A549 (cell line): ENCODE results near the gene TFDP2. TPM values are rescaled to one million over a fixed set of nuclear protein-coding genes. Genes with fewer than 3 reads are reported as not detected.

Experiments used
- ATAC-seq, 2 experiments: fragments of 200-7000 bp in 1 of 2; fragments of >200 bp in 1 of 2; cut with Nextera tagmentation in 1 of 2; cut with Tn5 transposase in 1 of 2; 3 replicates each; pipeline versions ENCODE4 v1.8.0 to v1.9.1; 2018 to 2020; ENCODE audit warnings: mild to moderate bottlenecking in 1 of 2, moderate library complexity in 1 of 2
- CTCF ChIA-PET: fragments of 300-600 bp; sonication (Branson Sonifier 250); formaldehyde crosslinking; extraction: SDS; loops from one replicate; lab custom pipeline; 2021; ENCODE audit warnings: antibody characterized with exemption, inconsistent platforms; lab: Yijun Ruan, JAX
- POLR2A ChIA-PET: fragments of 350-600 bp; formaldehyde crosslinking; extraction: SDS; loops from one replicate; lab custom pipeline; 2021; ENCODE audit warnings: antibody characterized with exemption, inconsistent platforms; lab: Yijun Ruan, JAX
- DNase-seq, 2 experiments: peaks; one replicate each; pipeline versions ENCODE4 v3.0.0 to v3.0.0-alpha.2; 2011 to 2016; ENCODE audit warnings: low read depth in 1 of 2, low spot score in 1 of 2
- FAIRE-seq: peaks from 2 replicates; lab custom pipeline; 2011; peaks lifted over from hg19 to GRCh38; lab: Jason Lieb, UNC
- H3K27ac ChIP-seq, 2 experiments: fragments of >200 bp; sonication (Bioruptor Twin); formaldehyde crosslinking; 3 replicates each; pipeline ENCODE4 v1.5.1; 2016 to 2017
- H3K4me1 ChIP-seq: fragments of >200 bp; sonication (Bioruptor Twin); formaldehyde crosslinking; 3 replicates; pipeline ENCODE4 v1.6.1; 2016
- H3K4me2 ChIP-seq: fragments of >200 bp; sonication (Bioruptor Twin); formaldehyde crosslinking; 3 replicates; pipeline ENCODE4 v1.6.1; 2016
- H3K4me3 ChIP-seq: fragments of >200 bp; sonication (Bioruptor Twin); formaldehyde crosslinking; 3 replicates; pipeline ENCODE4 v1.5.1; 2016
- H3K9me3 ChIP-seq: fragments of >200 bp; sonication (Bioruptor Twin); formaldehyde crosslinking; 3 replicates; pipeline ENCODE4 v1.6.1; 2016
- CBX2 ChIP-seq: fragments of 200-600 bp; sonication (generic); IDR thresholded peaks from 2 replicates; pipeline ENCODE4 v1.6.1; 2016; ENCODE audit warnings: low read depth, mild to moderate bottlenecking, borderline replicate concordance
- CEBPB ChIP-seq, 2 experiments: fragments of >200 bp in 1 of 2; sonication (Bioruptor Twin) in 1 of 2; formaldehyde crosslinking in 1 of 2; IDR thresholded peaks; 2 replicates each; pipeline ENCODE4 v1.6.1; 2012 to 2016
- CHD4 ChIP-seq: fragments of 200-600 bp; sonication (generic); IDR thresholded peaks from 2 replicates; pipeline ENCODE4 v1.6.1; 2016; ENCODE audit warnings: antibody characterized with exemption, mild to moderate bottlenecking, borderline replicate concordance
- EHMT2 ChIP-seq: fragments of 200-600 bp; sonication (generic); IDR thresholded peaks from 2 replicates; pipeline ENCODE4 v1.6.1; 2016; ENCODE audit warnings: antibody characterized with exemption, low read depth, mild to moderate bottlenecking, moderate library complexity
- EP300 ChIP-seq, 2 experiments: fragments of >200 bp; sonication (Bioruptor Twin); formaldehyde crosslinking; IDR thresholded peaks; 2 replicates in 1 of 2; 3 replicates in 1 of 2; pipeline ENCODE4 v1.6.1; 2016 to 2017
- FOSB ChIP-seq: fragments of 250-450 bp; sonication (Bioruptor Pico); IDR thresholded peaks from 2 replicates; pipeline ENCODE4 v1.5.0; 2020; ENCODE audit warnings: mild to moderate bottlenecking, moderate library complexity
- FOXS1 ChIP-seq: fragments of 250-450 bp; sonication (Bioruptor Pico); IDR thresholded peaks from 2 replicates; pipeline ENCODE4 v1.5.0; 2020; ENCODE audit warnings: mild to moderate bottlenecking, moderate library complexity
- HEYL ChIP-seq: fragments of 250-450 bp; sonication (Bioruptor Pico); IDR thresholded peaks from 2 replicates; pipeline ENCODE4 v1.8.0; 2021; ENCODE audit warnings: mild to moderate bottlenecking, moderate library complexity
- KDM1A ChIP-seq: fragments of 200-600 bp; sonication (generic); IDR thresholded peaks from 2 replicates; pipeline ENCODE4 v1.6.1; 2016; ENCODE audit warnings: low read depth, mild to moderate bottlenecking
- MAFK ChIP-seq: fragments of 450-650 bp; IDR thresholded peaks from 2 replicates; pipeline ENCODE4 v1.6.1; 2014; ENCODE audit not compliant: partially characterized antibody
- NFE2L2 ChIP-seq: fragments of 150-350 bp; conservative IDR thresholded peaks from 2 replicates; pipeline ENCODE4 v1.6.1; 2014; ENCODE audit warnings: low read length
- NPAS2 ChIP-seq: fragments of 250-450 bp; sonication (Bioruptor Pico); IDR thresholded peaks from 2 replicates; pipeline ENCODE4 v1.8.0; 2022; ENCODE audit warnings: mild to moderate bottlenecking, moderate library complexity, borderline replicate concordance
- NR3C1 ChIP-seq: fragments of >200 bp; sonication (Bioruptor Twin); formaldehyde crosslinking; IDR thresholded peaks from 3 replicates; pipeline ENCODE4 v1.6.1; 2017
- POLR2AphosphoS2 ChIP-seq: conservative IDR thresholded peaks from 2 replicates; pipeline ENCODE4 v1.6.1; 2012; ENCODE audit warnings: low read length, improper control_type of control experiment, inconsistent platforms
- RAD21 ChIP-seq, 2 experiments: fragments of >200 bp in 1 of 2; sonication (Bioruptor Twin) in 1 of 2; formaldehyde crosslinking in 1 of 2; IDR thresholded peaks in 1 of 2; conservative IDR thresholded peaks in 1 of 2; 2 replicates in 1 of 2; 3 replicates in 1 of 2; pipeline ENCODE4 v1.6.1; 2012 to 2018; ENCODE audit warnings: inconsistent platforms in 1 of 2
- RFX5 ChIP-seq: fragments of 450-650 bp; IDR thresholded peaks from 2 replicates; pipeline ENCODE4 v1.7.1; 2014; ENCODE audit warnings: antibody characterized with exemption, mild to moderate bottlenecking, moderate library complexity
- ZNF302 ChIP-seq: fragments of 250-450 bp; sonication (Bioruptor Pico); IDR thresholded peaks from 2 replicates; pipeline ENCODE4 v1.9.0; 2021; ENCODE audit warnings: inconsistent platforms, mild to moderate bottlenecking, moderate library complexity
- ZSCAN20 ChIP-seq: fragments of 250-450 bp; sonication (Bioruptor Pico); IDR thresholded peaks from 2 replicates; pipeline ENCODE4 v1.8.0; 2022; ENCODE audit warnings: mild to moderate bottlenecking, moderate library complexity
- WGBS: methylation state at CpG from one replicate; pipeline ENCODE4 v1.1.6; 2017; ENCODE audit errors: missing lambda C conversion rate; 5-methylcytosine and 5-hydroxymethylcytosine counted together
- polyA plus RNA-seq, 4 experiments: library from polyadenylated mRNA; depleted of rRNA in 3 of 4; stranded (reverse); fragments of >200 nt; fragmentation: RNase III in 1 of 4; extraction: RNeasy Plus Mini Kit Qiagen cat#74134 plus additional on column Dnase treatment in 1 of 4; gene quantifications; 2 replicates in 3 of 4; 3 replicates in 1 of 4; pipeline ENCODE4 v1.2.3, GENCODE V29; 2011 to 2017
- TF ChIP-seq, protein P1 (sequence below): fragments of >200 bp; sonication (Bioruptor Twin); formaldehyde crosslinking; IDR thresholded peaks from 3 replicates; pipeline ENCODE4 v1.5.1; 2016
- TF ChIP-seq, protein P2 (sequence below): fragments of 200-600 bp; sonication (generic); IDR thresholded peaks from 2 replicates; pipeline ENCODE4 v1.6.1; 2016; ENCODE audit warnings: antibody characterized with exemption, mild to moderate bottlenecking, moderate library complexity
- TF ChIP-seq, protein P3 (sequence below): fragments of 250-450 bp; sonication (Bioruptor Pico); IDR thresholded peaks from 2 replicates; pipeline ENCODE4 v1.5.0; 2020; ENCODE audit warnings: low read depth, mild to moderate bottlenecking, moderate library complexity
- TF ChIP-seq, protein P4 (sequence below): IDR thresholded peaks from 2 replicates; pipeline ENCODE4 v1.6.1; 2012
- TF ChIP-seq, protein P5 (sequence below): fragments of >200 bp; sonication (Bioruptor Twin); formaldehyde crosslinking; IDR thresholded peaks from 2 replicates; pipeline ENCODE4 v1.6.1; 2016

Gene TFDP2
- polyA plus RNA-seq, 2 of the 4 experiments (the other 2 are of a cell fraction), result 9.6 to 61.5 TPM

DNA sequence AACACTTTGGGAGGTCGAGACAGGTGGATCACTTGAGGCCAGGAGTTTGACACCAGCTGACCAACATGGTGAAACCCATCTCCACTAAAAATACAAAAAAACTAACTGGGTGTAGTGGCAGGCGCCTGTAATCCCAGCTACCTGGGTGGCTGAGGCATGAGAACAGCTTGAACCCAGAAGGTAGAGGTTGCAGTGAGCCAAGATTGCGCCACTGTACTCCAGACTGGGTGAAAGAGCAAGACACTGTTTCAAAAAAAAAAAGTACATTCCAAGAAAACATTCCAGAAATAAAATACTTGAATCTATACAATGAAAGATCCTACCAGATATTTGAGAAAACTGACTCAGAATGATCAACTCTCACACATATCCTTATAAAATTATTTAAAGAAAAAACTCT, 30.4 kb downstream of the TFDP2 start:
- Histone ChIP-seq H3K4me1 (peaks cover 11% of the 10 kb centered on the region; the same call in 2 of the 3 replicates), H3K4me3 (no peak overlapping the region), H3K4me2 (no peak overlapping the region), H3K9me3 (no peaks in the 10 kb centered on the region), H3K27ac (peak overlapping the region in 1 of 2 experiments; percentile 16; a peak in 1 of 6 replicates)
- no peak for FAIRE-seq
- 97% methylated on average over 3 of the region's 3 CpGs for WGBS
- no peak for ATAC-seq
- no peak for TF ChIP-seq ZSCAN20
- TF ChIP-seq ZNF302 (CRISPR knock-in tag), result no peak
- TF ChIP-seq, protein P1, sequence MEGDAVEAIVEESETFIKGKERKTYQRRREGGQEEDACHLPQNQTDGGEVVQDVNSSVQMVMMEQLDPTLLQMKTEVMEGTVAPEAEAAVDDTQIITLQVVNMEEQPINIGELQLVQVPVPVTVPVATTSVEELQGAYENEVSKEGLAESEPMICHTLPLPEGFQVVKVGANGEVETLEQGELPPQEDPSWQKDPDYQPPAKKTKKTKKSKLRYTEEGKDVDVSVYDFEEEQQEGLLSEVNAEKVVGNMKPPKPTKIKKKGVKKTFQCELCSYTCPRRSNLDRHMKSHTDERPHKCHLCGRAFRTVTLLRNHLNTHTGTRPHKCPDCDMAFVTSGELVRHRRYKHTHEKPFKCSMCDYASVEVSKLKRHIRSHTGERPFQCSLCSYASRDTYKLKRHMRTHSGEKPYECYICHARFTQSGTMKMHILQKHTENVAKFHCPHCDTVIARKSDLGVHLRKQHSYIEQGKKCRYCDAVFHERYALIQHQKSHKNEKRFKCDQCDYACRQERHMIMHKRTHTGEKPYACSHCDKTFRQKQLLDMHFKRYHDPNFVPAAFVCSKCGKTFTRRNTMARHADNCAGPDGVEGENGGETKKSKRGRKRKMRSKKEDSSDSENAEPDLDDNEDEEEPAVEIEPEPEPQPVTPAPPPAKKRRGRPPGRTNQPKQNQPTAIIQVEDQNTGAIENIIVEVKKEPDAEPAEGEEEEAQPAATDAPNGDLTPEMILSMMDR, result no peak
- TF ChIP-seq, protein P2, sequence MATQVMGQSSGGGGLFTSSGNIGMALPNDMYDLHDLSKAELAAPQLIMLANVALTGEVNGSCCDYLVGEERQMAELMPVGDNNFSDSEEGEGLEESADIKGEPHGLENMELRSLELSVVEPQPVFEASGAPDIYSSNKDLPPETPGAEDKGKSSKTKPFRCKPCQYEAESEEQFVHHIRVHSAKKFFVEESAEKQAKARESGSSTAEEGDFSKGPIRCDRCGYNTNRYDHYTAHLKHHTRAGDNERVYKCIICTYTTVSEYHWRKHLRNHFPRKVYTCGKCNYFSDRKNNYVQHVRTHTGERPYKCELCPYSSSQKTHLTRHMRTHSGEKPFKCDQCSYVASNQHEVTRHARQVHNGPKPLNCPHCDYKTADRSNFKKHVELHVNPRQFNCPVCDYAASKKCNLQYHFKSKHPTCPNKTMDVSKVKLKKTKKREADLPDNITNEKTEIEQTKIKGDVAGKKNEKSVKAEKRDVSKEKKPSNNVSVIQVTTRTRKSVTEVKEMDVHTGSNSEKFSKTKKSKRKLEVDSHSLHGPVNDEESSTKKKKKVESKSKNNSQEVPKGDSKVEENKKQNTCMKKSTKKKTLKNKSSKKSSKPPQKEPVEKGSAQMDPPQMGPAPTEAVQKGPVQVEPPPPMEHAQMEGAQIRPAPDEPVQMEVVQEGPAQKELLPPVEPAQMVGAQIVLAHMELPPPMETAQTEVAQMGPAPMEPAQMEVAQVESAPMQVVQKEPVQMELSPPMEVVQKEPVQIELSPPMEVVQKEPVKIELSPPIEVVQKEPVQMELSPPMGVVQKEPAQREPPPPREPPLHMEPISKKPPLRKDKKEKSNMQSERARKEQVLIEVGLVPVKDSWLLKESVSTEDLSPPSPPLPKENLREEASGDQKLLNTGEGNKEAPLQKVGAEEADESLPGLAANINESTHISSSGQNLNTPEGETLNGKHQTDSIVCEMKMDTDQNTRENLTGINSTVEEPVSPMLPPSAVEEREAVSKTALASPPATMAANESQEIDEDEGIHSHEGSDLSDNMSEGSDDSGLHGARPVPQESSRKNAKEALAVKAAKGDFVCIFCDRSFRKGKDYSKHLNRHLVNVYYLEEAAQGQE, result no peak
- TF ChIP-seq MAFK, result no peak
- TF ChIP-seq KDM1A, result no peak
- TF ChIP-seq RFX5, result no peak
- TF ChIP-seq EP300 (IDR thresholded peaks at IDR 0.05), result no peak
- TF ChIP-seq NR3C1, result no peak
- no peak for TF ChIP-seq HEYL (CRISPR knock-in tag)
- TF ChIP-seq CBX2, result no peak
- TF ChIP-seq CHD4, result no peak
- no peak for TF ChIP-seq EHMT2
- no peak for TF ChIP-seq NPAS2
- CTCF ChIA-PET, result interaction anchor here (1.3 kb wide), 1 partner anchor 659 kb away, joined by 3 read pairs; no protein-coding TSS in a partner anchor
- DNase-seq, result no peak
- POLR2A ChIA-PET, result no interaction called here

DNA sequence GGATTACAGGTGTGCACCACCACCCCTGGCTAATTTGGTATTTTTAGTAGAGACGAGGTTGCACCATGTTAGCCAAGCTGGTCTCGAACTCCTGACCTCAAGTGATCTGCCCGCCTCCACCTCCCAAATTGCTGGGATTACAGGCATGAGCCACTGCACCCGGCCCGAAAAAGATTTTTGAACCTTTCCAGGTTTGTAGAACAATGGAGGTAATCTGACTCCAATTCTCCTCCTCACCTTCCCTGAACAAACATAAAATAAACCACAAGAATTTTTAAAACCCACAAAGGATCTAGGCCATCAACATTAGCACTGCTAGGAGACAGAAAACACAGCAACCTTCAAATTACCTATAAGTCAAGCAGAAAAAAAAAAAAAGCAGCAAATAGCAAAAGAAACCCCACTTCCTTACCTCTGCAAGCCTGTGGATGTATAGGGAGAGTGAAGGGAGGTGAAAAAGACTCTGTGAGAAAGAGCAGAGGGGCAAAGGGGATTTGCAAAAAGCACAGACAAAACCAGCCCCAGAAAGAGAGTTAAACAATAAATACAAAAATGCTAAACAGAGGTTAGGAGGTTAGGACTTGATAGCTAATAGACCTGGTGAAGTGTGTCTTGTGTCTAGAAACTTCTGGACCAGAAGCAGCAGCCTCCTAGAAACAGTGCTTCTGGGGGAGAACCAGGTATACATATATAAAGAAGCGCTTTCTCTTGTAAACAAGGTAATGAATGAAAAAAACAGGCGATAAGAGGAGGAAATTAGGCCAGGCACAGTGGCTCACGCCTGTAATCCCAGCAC, 32.1 kb downstream of the TFDP2 start:
- no peak overlapping the region; a peak in 1 of 6 replicates for H3K27ac ChIP-seq
- CTCF ChIA-PET, result interaction anchor here (0.7 to 1.5 kb wide), 2 partner anchors 9 to 91 kb away, joined by 4 to 5 read pairs; no protein-coding TSS in a partner anchor
- no peak overlapping the region for H3K4me2 ChIP-seq
- 0 out of 3 replicates have a peak, but pooled peaks cover 3% of the 10 kb centered on the region for H3K9me3 ChIP-seq
- H3K4me3 ChIP-seq, result no peak overlapping the region
- 88% methylated on average over 8 of the region's 8 CpGs for WGBS
- no peak for ATAC-seq
- H3K4me1 ChIP-seq, result peaks cover 11% of the 10 kb centered on the region; the same call in 2 of the 3 replicates
- FAIRE-seq, result no peak
- no peak for DNase-seq
- POLR2A ChIA-PET, result no interaction called here
- TF ChIP-seq RAD21 (conservative IDR thresholded peaks at IDR 0.05 in 1 of 2, IDR thresholded peaks at IDR 0.05 in 1 of 2) (no peak), NFE2L2 (no peak), CEBPB (IDR thresholded peaks at IDR 0.05) (no peak), POLR2AphosphoS2 (no peak), FOSB (no peak), FOXS1 (CRISPR knock-in tag) (no peak), CBX2 (no peak)
- TF ChIP-seq, protein P3, sequence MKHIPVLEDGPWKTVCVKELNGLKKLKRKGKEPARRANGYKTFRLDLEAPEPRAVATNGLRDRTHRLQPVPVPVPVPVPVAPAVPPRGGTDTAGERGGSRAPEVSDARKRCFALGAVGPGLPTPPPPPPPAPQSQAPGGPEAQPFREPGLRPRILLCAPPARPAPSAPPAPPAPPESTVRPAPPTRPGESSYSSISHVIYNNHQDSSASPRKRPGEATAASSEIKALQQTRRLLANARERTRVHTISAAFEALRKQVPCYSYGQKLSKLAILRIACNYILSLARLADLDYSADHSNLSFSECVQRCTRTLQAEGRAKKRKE (CRISPR knock-in tag), result no peak
- TF ChIP-seq, protein P2, result no peak
- TF ChIP-seq, protein P4, sequence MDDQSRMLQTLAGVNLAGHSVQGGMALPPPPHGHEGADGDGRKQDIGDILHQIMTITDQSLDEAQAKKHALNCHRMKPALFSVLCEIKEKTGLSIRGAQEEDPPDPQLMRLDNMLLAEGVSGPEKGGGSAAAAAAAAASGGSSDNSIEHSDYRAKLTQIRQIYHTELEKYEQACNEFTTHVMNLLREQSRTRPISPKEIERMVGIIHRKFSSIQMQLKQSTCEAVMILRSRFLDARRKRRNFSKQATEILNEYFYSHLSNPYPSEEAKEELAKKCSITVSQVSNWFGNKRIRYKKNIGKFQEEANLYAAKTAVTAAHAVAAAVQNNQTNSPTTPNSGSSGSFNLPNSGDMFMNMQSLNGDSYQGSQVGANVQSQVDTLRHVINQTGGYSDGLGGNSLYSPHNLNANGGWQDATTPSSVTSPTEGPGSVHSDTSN, result no peak
- TF ChIP-seq, protein P5, sequence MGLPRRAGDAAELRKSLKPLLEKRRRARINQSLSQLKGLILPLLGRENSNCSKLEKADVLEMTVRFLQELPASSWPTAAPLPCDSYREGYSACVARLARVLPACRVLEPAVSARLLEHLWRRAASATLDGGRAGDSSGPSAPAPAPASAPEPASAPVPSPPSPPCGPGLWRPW, result no peak
